ENCODE results near the gene NUDT16L1.
A peak's percentile ranks its signal among the peaks of the same experiment; 100 is the strongest.

NUDT16L1 gene

GRCh38 chr16:4683255-4684057 is 9.9 kb upstream of the NUDT16L1 start:
- DNase-seq = no peak

- no peak for DNase-seq
These were observed 9.2 kb upstream of the NUDT16L1 start for GRCh38 chr16:4684058-4684715.

GRCh38 chr16:4684763-4685162 is 8.6 kb upstream of the NUDT16L1 start:
- DNase-seq = no peak

GRCh38 chr16:4685292-4685691 is 8.1 kb upstream of the NUDT16L1 start:
- no peak for DNase-seq

GRCh38 chr16:4685776-4686496 is 7.4 kb upstream of the NUDT16L1 start:
- no peak for DNase-seq

GRCh38 chr16:4686497-4687210 is 6.7 kb upstream of the NUDT16L1 start:
- no peak for DNase-seq

GRCh38 chr16:4687416-4687815 is 5.9 kb upstream of the NUDT16L1 start:
- DNase-seq = no peak

- no peak for DNase-seq
These were observed 5.3 kb upstream of the NUDT16L1 start for GRCh38 chr16:4687946-4688673.

GRCh38 chr16:4688674-4689045 is 4.7 kb upstream of the NUDT16L1 start:
- no peak for DNase-seq

- DNase-seq = no peak
These were observed 4.2 kb upstream of the NUDT16L1 start for GRCh38 chr16:4689091-4689671.

- no peak for DNase-seq
These were observed 3.3 kb upstream of the NUDT16L1 start for GRCh38 chr16:4689864-4690704.

- no peak for DNase-seq
These were observed 2.3 kb upstream of the NUDT16L1 start for GRCh38 chr16:4690946-4691665.

GRCh38 chr16:4691666-4692412 is 1.5 kb upstream of the NUDT16L1 start:
- DNase-seq = no peak

- no peak for DNase-seq
These were observed 684 bp upstream of the NUDT16L1 start for GRCh38 chr16:4692460-4693295.

- peak; percentile 55 for DNase-seq
These were observed 737 bp downstream of the NUDT16L1 start for GRCh38 chr16:4693956-4694641.

GRCh38 chr16:4694642-4695451 is 1.5 kb downstream of the NUDT16L1 start:
- DNase-seq = no peak

All from fibroblast of skin of abdomen (primary cell).